ENCODE data around the gene SF3A1.

The SF3A1 gene

DNA sequence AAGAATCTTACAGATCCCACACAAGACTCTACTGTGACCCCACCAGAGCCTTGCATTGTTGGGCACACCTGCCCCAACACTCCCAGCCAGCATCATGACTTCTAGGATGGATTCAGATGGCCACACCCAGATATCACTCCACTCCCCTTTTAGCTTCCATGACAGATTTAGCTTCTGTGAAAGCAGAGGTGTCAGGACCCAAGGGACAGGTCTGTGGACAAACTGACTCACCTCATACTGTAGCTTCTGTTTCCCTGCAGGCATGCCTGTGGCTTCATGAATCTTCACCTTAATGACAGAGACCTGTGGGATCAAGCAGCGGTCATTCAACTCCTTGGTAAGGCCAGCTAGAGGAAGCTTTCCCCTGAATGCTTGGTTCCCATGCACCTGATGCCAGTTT is 21.5 kb downstream of the SF3A1 start:
- Histone ChIP-seq H3K4me1 (ENCODE audit: low read length) (no peaks in the 10 kb centered on the region), H3K79me2 (ENCODE audit: low read length) (no peaks in the 10 kb centered on the region), H3K9ac (ENCODE audit: low read length) (no peak overlapping the region), H3K36me3 (replicated peaks; ENCODE audit: low read depth, low read length) (peaks cover 77% of the 10 kb centered on the region), H3K27ac (ENCODE audit: low read length) (no peak overlapping the region), H3K4me3 (ENCODE audit: low read length) (no peak overlapping the region), H3K27me3 (ENCODE audit: low read depth, low read length) (no peaks in the 10 kb centered on the region), H2AFZ (ENCODE audit: low read depth, low read length) (no peak overlapping the region), H3K4me2 (ENCODE audit: low read length) (no peak overlapping the region), H4K20me1 (ENCODE audit: insufficient read depth, low read length) (0 out of 2 replicates have a peak, but pooled peaks cover 4% of the 10 kb centered on the region), H3K9me3 (ENCODE audit: insufficient read depth, low read length) (no peaks in the 10 kb centered on the region)
- TF ChIP-seq CTCF (IDR thresholded peaks at IDR 0.05; ENCODE audit: low read depth, low read length) (no peak), EZH2phosphoT487 (IDR thresholded peaks at IDR 0.05; ENCODE audit: low read depth) (no peak)

DNA sequence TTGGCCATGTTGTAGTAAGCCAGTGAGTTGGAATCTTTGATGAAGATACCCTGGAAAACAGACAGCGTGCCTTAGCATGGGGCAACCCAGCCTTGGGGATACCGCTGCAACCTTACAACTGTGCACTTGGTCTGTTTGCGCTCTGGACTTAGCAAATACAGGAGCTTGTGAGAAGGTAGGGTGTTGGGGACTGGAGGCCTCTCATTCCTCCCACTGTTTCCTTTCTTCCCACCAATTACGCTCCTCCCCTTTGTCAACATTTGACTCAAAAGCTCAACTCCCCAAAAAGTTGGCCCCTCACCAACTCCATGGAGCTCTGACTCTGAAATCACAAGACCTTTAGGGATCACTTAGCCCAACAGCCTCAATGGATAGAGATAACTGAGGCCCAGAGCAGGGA is 22.0 kb downstream of the SF3A1 start:
- Histone ChIP-seq H3K36me3 (replicated peaks; ENCODE audit: low read depth, low read length) (peaks cover 71% of the 10 kb centered on the region), H3K9ac (ENCODE audit: low read length) (no peak overlapping the region), H3K4me3 (ENCODE audit: low read length) (no peak overlapping the region), H3K9me3 (ENCODE audit: insufficient read depth, low read length) (no peaks in the 10 kb centered on the region), H3K4me2 (ENCODE audit: low read length) (no peak overlapping the region), H2AFZ (ENCODE audit: low read depth, low read length) (no peak overlapping the region), H4K20me1 (ENCODE audit: insufficient read depth, low read length) (0 out of 2 replicates have a peak, but pooled peaks cover 4% of the 10 kb centered on the region), H3K4me1 (ENCODE audit: low read length) (no peaks in the 10 kb centered on the region), H3K79me2 (ENCODE audit: low read length) (no peaks in the 10 kb centered on the region), H3K27me3 (ENCODE audit: low read depth, low read length) (no peaks in the 10 kb centered on the region), H3K27ac (ENCODE audit: low read length) (no peak overlapping the region)
- TF ChIP-seq CTCF (IDR thresholded peaks at IDR 0.05; ENCODE audit: low read depth, low read length) (no peak), EZH2phosphoT487 (IDR thresholded peaks at IDR 0.05; ENCODE audit: low read depth) (no peak)

DNA sequence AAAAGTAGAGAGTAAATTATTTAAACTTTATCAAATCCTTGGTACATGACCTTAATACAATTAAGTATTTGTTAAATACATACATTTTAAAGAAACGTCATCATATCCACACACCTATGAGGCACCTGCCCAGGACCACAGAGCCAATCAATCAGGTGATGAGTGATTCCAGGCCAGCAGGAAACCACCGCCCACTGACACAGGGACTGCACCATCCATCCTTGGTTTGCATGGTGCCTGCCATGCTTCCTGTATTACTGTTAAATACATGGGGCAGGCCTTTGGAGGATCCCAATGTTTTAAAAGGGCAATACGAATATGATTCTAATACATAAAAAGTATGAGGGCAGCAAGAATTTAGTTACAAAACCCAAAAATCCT is 23.0 kb downstream of the SF3A1 start:
- Histone ChIP-seq H3K4me1 (ENCODE audit: low read length) (no peaks in the 10 kb centered on the region), H3K9ac (ENCODE audit: low read length) (no peak overlapping the region), H3K4me2 (ENCODE audit: low read length) (no peak overlapping the region), H3K79me2 (ENCODE audit: low read length) (no peaks in the 10 kb centered on the region), H4K20me1 (ENCODE audit: insufficient read depth, low read length) (0 out of 2 replicates have a peak, but pooled peaks cover 4% of the 10 kb centered on the region), H3K27ac (ENCODE audit: low read length) (no peak overlapping the region), H3K4me3 (ENCODE audit: low read length) (no peak overlapping the region), H3K27me3 (ENCODE audit: low read depth, low read length) (no peaks in the 10 kb centered on the region), H3K9me3 (ENCODE audit: insufficient read depth, low read length) (no peaks in the 10 kb centered on the region), H3K36me3 (replicated peaks; ENCODE audit: low read depth, low read length) (peaks cover 61% of the 10 kb centered on the region), H2AFZ (ENCODE audit: low read depth, low read length) (no peak overlapping the region)
- TF ChIP-seq EZH2phosphoT487 (IDR thresholded peaks at IDR 0.05; ENCODE audit: low read depth) (no peak), CTCF (IDR thresholded peaks at IDR 0.05; ENCODE audit: low read depth, low read length) (no peak)

- peaks cover 57% of the 10 kb centered on the region for H3K36me3 ChIP-seq (replicated peaks; ENCODE audit: low read depth, low read length)
- H3K9ac ChIP-seq (ENCODE audit: low read length) = no peak overlapping the region
- H3K4me1 ChIP-seq (ENCODE audit: low read length) = no peaks in the 10 kb centered on the region
- H3K27me3 ChIP-seq (ENCODE audit: low read depth, low read length) = no peaks in the 10 kb centered on the region
- H3K27ac ChIP-seq (ENCODE audit: low read length) = no peak overlapping the region
- H4K20me1 ChIP-seq (ENCODE audit: insufficient read depth, low read length) = 0 out of 2 replicates have a peak, but pooled peaks cover 4% of the 10 kb centered on the region
- no peak overlapping the region for H2AFZ ChIP-seq (ENCODE audit: low read depth, low read length)
- no peak overlapping the region for H3K4me3 ChIP-seq (ENCODE audit: low read length)
- H3K79me2 ChIP-seq (ENCODE audit: low read length) = no peaks in the 10 kb centered on the region
- TF ChIP-seq CTCF (IDR thresholded peaks at IDR 0.05; ENCODE audit: low read depth, low read length) = no peak
- TF ChIP-seq EZH2phosphoT487 (IDR thresholded peaks at IDR 0.05; ENCODE audit: low read depth) = no peak
- H3K4me2 ChIP-seq (ENCODE audit: low read length) = no peak overlapping the region
- H3K9me3 ChIP-seq (ENCODE audit: insufficient read depth, low read length) = no peaks in the 10 kb centered on the region
Observed at GRCh38 chr22:30332994-30333706, 23.5 kb downstream of the SF3A1 start.

All from OCI-LY3 (cell line).